Sigmoid colon (tissue), 3 donors: Measurements from ENCODE around the gene USO1.

Source experiments
- CTCF ChIP-seq, 4 experiments: fragments of 450-650 bp in 3 of 4; fragments of 200-600 bp in 1 of 4; IDR thresholded peaks; one replicate each; pipeline ENCODE4 v1.5.1; 2016 to 2019; ENCODE audit warnings: antibody characterized with exemption in 4 of 4, mild to moderate bottlenecking in 3 of 4, moderate library complexity in 2 of 4
- POLR2A ChIP-seq, 2 donors: fragments of 450-650 bp; IDR thresholded peaks; one replicate each; pipeline ENCODE4 v1.6.1; 2016; ENCODE audit warnings: antibody characterized with exemption in 2 of 2, mild to moderate bottlenecking in 2 of 2, moderate library complexity in 2 of 2

- TF ChIP-seq CTCF (IDR thresholded peaks at IDR 0.05) (no peak), POLR2A (IDR thresholded peaks at IDR 0.05) (no peak)
These were observed 45.4 kb upstream of the USO1 start for GRCh38 chr4:75678965-75679364.
